Rectal smooth muscle tissue (tissue), 1 donor: Measurements from ENCODE around the gene SEPTIN6.

Experiments used
- H3K27ac ChIP-seq: one replicate; pipeline ENCODE4 v1.7.0; 2013; ENCODE audit warnings: low read depth, low read length, inconsistent platforms
- H3K27me3 ChIP-seq: one replicate; pipeline ENCODE4 v1.7.0; 2013; ENCODE audit warnings: low read length; ENCODE audit not compliant: control insufficient read depth, insufficient read depth
- H3K36me3 ChIP-seq: one replicate; pipeline ENCODE4 v1.7.0; 2013; ENCODE audit warnings: low read length; ENCODE audit not compliant: control insufficient read depth, insufficient read depth
- H3K4me1 ChIP-seq: one replicate; pipeline ENCODE4 v1.7.0; 2013; ENCODE audit warnings: low read length; ENCODE audit not compliant: control insufficient read depth, insufficient read depth
- H3K4me3 ChIP-seq: one replicate; pipeline ENCODE4 v1.7.0; 2013; ENCODE audit warnings: low read length
- H3K9ac ChIP-seq: one replicate; pipeline ENCODE4 v1.7.0; 2013; ENCODE audit warnings: low read length

Gene SEPTIN6

DNA sequence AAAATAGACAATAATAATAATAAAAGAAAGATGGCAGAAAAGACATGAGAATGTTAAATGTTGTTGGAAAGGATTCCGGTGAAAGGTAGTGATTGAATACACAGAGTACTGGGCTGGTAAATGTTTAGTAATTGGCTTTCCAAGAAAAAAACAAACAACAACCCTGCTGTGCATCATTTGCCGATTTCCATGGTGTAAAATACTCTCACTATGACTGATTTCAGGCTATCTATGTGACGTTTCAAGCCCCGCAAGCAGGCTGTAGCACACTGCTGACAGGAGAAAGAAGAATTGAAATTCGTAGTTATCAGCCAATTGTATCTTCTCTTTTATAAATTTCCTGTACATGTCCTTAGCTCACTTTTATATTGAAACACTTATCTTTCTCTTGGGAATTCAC lies 13.6 kb upstream of the SEPTIN6 start:
- Histone ChIP-seq H3K9ac (no peak overlapping the region), H3K4me1 (no peaks in the 10 kb centered on the region), H3K27ac (no peak overlapping the region), H3K4me3 (no peak overlapping the region), H3K27me3 (no peaks in the 10 kb centered on the region), H3K36me3 (no peaks in the 10 kb centered on the region)

DNA sequence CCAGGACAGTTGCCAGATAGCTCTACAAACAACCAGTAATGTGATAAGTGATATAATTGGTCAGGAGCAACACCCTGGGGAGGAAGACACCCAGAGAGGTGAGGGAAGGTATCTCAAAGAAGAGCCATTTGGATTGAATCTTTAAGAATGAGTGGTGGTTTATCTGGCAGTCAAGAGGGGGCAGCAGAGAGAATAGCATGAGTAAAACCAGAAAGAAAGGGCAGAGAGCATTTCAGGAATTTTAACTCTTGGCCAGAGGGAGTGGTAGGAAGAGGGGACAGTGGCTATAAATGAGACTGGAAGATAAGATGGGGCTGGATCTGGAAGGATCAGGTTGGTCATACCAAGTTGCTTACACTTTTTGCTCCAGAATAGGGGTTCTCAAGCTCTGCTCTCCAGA lies 5.9 kb upstream of the SEPTIN6 start:
- H3K4me3 ChIP-seq = no peak overlapping the region
- H3K27me3 ChIP-seq = no peaks in the 10 kb centered on the region
- no peak overlapping the region for H3K27ac ChIP-seq
- no peaks in the 10 kb centered on the region for H3K36me3 ChIP-seq
- H3K9ac ChIP-seq = no peak overlapping the region
- no peaks in the 10 kb centered on the region for H3K4me1 ChIP-seq

DNA sequence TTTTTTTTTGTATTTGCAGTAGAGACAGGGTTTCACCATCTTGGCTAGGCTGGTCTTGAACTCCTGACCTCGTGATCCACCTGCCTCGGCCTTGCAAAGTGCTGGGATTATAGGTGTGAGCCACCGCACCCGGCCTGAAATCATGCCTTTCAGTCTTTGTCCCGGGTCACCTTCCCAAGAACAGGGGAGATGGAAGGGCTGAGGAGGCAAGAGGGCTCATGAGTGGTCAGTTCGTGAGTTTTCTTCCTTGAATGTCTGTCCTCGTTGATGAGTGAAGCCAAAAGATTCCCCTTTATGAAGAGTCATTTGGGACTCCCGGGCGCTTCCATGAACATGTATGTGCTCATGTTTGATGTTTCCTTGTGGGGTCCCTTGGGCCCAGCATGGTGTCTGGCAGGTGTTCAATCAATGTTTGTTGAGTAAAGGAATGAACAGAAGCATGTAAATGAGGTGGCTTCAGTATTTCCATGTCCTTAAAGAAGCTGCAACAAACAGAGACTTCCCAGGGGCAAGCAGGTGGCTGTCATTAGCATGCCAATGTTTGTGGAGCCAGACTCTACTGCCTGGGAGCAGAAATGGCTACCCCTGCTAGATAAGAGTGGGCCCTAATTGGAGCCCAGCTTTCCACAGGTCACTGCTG lies 3.4 kb upstream of the SEPTIN6 start:
- Histone ChIP-seq H3K4me1 (no peaks in the 10 kb centered on the region), H3K9ac (no peak overlapping the region), H3K27ac (no peak overlapping the region), H3K36me3 (no peaks in the 10 kb centered on the region), H3K4me3 (no peak overlapping the region), H3K27me3 (no peaks in the 10 kb centered on the region)

DNA sequence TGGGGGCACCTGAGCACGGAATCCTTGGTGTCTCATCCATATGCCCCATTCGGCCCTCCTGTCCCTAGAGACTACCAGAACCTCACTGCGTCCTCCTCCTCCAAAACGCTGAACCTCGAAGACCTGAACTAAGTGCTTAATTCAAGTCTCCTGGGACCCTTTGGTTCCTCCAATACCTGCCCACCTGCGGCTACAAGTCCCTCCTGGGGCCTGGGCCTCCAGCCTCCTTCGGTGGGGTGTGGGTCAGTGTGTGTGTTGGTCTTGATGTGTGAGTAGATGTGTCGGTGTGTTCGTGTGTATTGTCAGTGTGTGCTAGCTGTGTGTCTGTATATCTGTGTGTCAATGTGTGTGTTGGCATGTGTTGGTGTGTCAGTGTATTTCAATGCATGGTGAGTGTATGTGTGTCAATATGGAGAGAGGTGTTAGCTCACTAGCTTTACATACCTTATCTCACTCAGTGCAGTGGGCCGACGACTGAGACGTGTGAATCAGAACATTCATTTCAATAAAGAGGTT lies 2.6 kb upstream of the SEPTIN6 start:
- no peak overlapping the region for H3K27ac ChIP-seq
- no peaks in the 10 kb centered on the region for H3K36me3 ChIP-seq
- H3K27me3 ChIP-seq = no peaks in the 10 kb centered on the region
- H3K9ac ChIP-seq = no peak overlapping the region
- H3K4me3 ChIP-seq = no peak overlapping the region
- no peaks in the 10 kb centered on the region for H3K4me1 ChIP-seq

DNA sequence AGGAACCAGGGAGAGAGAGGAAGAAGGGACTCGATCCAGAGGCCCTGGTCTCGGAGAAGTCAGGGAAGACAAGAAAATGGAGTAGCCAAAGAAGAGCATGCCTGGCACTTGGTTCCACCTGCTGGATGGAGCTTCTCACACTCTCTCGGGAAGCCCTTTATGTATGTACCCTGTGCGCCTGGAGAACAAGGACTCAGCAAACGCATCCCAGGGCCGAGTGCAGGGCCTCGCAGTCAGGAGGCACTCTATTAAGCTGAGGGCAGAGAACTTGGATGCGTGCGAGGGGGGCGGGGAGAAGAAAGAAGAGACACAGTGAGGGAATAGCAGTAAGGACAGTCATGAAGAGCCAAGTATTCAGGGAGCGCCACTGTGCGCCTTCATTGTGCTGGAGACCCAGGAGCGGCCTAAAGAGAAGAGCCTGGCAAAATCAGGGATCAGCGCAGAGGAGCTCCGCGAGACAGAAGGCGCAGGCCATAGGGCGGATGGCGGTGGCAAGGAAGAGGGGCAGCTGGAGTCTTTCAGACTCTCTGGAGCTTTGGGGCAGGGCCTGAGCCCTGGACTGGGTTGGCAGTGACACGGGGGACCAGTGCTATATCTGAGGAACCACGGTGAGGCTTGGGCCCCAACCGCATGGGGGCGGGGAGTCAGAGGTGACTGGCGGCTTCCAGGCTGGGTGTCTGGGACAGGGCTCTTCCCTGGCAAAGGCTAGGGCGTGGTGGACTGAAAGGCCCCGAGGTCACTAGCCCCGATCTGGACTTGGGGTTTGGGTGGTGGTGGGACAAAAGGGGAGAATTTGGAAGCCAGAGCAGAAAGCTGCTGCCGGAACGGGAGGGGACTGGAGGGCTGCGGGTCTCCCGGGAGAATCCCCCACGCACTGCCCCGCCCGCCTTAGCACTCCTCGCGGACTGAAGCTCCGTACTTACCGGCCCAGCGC lies 1.9 kb upstream of the SEPTIN6 start:
- H3K4me1 ChIP-seq = no peaks in the 10 kb centered on the region
- H3K27me3 ChIP-seq = no peaks in the 10 kb centered on the region
- H3K4me3 ChIP-seq = no peak overlapping the region
- H3K36me3 ChIP-seq = no peaks in the 10 kb centered on the region
- H3K27ac ChIP-seq = peak overlapping the region; percentile 87
- no peak overlapping the region for H3K9ac ChIP-seq

DNA sequence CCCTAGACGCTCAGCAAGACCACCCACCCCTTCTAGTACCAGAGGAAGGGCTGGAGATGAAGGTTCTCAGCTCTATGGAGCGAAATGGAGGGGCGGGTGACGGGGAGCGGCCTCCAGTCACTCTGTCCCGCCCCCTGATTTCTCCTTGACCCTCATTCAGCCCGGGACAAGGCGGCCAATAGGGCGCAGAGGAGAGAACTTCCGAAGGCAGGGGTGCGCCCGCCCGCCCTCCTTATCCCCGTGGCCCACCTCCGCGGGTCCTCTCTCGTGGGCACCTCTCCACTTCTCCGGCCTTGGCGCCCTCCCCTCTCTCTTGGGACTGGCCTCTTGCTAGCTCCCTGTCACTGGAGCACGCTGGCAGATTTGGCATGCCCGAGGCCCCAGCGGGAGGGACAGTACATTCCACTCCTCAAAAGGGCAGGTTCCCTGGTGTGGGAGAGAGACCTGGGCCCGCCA lies 1.1 kb upstream of the SEPTIN6 start:
- Histone ChIP-seq H3K27ac (peak overlapping the region; percentile 87), H3K36me3 (no peaks in the 10 kb centered on the region), H3K9ac (no peak overlapping the region), H3K4me1 (no peaks in the 10 kb centered on the region), H3K4me3 (peak overlapping the region; percentile 73), H3K27me3 (no peaks in the 10 kb centered on the region)

DNA sequence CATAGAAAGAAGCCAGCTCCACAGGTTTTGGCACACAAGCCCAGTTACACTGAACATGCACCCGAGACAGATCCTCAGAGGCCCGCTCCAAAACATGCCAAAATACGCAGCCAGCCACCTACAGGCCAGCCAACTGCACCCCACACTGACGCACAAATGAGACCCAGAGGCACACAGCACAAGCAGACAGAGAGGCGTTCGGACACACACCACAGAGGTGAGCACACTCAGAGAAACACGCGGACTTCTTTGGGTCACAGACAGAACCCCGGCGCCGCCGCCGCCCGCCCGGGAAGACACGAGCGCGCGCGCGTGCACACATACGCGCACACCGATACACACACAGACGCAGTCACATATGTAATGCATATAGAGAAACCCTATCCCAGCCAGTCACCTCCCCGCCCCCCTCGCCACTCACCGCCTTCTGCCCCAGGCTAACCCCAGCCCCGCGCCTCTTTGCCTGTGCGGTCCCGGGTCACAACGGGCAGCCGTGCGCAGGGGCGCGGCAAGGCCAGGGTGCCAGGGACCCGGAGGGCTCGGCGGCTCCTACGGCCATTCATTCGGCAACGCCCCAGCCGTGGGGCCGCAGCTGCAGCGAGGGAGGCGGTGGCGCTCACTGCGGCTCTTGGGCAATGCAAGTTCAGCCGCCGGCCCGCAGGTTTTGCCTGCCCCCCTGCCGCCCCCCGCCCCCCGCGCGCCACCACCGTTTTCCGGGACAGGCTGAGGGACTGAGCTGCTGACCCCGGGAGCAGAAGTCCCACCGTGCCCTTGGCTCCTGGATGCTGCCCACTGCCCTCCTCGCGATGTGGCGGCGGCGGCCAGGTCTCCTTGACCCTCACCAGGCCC lies 553 bp downstream of the SEPTIN6 start:
- H3K27ac ChIP-seq = peak overlapping the region; percentile 87
- no peaks in the 10 kb centered on the region for H3K27me3 ChIP-seq
- H3K4me1 ChIP-seq = peaks cover 3% of the 10 kb centered on the region
- peak overlapping the region; percentile 73 for H3K4me3 ChIP-seq
- no peaks in the 10 kb centered on the region for H3K36me3 ChIP-seq
- no peak overlapping the region for H3K9ac ChIP-seq

DNA sequence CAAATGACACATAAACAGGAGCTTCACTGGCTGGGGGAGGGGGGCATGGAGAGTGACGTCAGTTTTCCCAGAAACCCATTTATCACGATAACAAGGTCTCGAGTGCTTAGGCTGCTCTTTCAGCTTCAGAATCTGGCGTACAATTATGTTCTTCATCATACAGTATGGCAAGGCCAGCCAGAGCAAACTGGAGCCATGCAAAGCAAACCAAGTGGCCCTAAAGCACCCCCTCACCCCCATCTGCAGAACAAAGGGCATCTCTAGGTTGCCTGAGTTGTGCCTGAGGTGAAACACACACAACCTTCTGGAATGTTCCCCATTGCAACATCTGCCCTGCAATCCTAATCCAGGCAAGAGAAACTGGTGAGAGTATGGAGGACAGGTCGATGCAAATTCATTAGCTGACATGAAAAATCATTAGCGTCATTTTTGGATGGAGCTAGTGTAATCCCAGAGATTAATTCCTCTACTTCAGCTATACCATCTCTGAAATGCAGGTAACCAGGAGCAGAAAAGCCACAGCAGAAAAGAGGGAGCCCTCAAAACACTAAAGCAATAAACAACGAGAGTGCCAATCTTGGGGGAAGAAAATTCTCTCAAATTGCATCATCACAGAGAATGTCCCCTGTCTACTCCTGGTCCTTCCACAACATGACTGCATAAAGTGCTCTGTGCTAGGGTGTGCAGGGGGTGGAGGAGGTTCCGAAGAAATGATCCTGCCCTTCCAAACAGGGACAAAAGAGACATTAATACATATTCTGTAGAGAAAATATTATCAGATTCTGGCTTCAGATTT lies 1.8 kb downstream of the SEPTIN6 start:
- Histone ChIP-seq H3K4me1 (peaks cover 3% of the 10 kb centered on the region), H3K9ac (no peak overlapping the region), H3K4me3 (peak overlapping the region; percentile 35), H3K27me3 (no peaks in the 10 kb centered on the region), H3K27ac (peak overlapping the region; percentile 87), H3K36me3 (no peaks in the 10 kb centered on the region)

DNA sequence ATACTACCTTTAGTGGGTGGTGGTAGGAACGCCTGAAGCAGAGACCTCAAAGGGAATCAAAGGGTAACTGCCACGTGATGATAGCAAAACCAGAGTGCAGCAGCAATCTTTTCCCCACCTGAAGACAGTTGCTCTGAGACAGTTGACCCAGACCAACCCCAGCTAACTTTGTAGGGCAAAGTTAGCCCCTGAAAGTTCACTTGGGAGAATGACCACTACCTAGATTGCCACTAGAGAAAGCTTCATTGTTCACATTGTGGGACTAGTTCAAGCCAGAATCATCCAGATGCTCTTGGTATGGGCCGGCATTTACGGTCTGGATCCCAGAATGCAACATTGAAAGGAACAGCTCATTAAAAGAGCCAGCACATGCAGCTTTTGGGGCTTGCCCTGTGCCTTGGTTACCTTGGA lies 4.1 kb downstream of the SEPTIN6 start:
- H3K27me3 ChIP-seq = no peaks in the 10 kb centered on the region
- no peaks in the 10 kb centered on the region for H3K36me3 ChIP-seq
- no peak overlapping the region for H3K4me3 ChIP-seq
- peaks cover 3% of the 10 kb centered on the region for H3K4me1 ChIP-seq
- no peak overlapping the region for H3K9ac ChIP-seq
- H3K27ac ChIP-seq = no peak overlapping the region

DNA sequence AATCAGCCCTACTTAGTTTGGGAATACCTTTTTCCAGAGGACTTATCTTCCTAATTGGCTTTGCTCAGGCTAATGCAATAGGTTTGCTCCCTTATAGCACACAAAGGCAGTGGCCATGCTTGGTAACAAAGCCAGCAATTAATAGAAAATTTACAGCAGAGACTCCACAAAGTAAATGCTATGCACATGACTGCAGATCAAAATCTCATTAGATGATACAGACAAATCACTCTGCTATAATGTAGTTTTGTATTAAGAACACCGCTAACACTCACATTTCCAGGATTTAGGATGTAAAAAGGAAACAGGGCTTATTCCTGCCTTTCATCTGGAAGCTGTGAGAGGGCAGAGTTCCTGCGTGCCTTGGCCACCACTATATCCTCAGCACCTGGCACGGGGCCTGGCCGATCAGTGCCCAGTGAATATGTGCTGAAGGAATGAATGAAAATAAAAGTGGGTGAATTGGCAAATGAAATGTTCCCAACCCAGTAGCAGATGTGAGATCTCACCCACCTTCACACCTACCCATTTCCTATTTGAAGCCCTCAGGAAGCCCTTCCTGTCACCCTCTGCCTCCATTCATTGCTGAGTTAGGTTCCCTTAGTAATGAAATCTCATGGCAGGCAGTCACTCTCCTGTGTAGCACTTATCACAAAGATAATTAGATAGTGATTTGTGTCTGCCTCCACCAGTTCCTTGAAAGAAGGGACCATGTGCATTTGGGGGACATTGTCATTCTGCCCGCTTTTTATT lies 5.1 kb downstream of the SEPTIN6 start:
- no peaks in the 10 kb centered on the region for H3K27me3 ChIP-seq
- no peak overlapping the region for H3K27ac ChIP-seq
- H3K4me3 ChIP-seq = no peak overlapping the region
- no peak overlapping the region for H3K9ac ChIP-seq
- peaks cover 3% of the 10 kb centered on the region for H3K4me1 ChIP-seq
- H3K36me3 ChIP-seq = no peaks in the 10 kb centered on the region

DNA sequence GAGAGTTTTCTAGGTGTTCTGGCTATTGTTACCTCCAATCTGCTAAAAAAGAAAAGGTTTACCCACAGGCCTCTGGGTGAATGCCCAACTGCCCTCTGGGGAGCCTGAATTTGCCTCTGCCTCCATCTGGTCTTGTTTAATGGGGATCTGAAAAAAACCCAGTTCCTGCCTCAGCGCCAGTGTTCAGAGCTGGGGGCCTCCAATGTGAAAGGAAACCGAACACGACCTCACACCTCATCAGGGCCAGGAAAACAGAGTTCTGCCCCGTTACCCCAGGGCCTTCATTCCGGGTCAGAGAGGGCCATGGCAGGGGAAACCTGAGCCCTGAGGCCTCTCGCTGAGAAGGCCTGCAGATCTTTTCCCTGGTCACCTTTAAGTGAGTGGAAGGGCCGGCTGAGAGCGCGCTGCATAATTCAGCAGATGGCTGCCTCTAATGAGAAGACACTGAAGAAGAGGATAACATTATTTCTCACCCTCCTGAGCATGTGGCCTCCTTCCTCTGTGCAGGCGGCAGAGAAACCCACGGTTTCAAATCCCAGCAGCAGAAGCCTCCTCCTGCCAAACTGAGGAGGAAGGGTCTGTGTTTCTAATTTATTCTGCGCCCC lies 6.8 kb downstream of the SEPTIN6 start:
- Histone ChIP-seq H3K27me3 (no peaks in the 10 kb centered on the region), H3K4me3 (peak overlapping the region; percentile 3), H3K27ac (peak overlapping the region; percentile 74), H3K9ac (no peak overlapping the region), H3K36me3 (no peaks in the 10 kb centered on the region), H3K4me1 (peaks cover 3% of the 10 kb centered on the region)
